HepG2 (cell line): ENCODE results near the gene EVA1A. TPM values are rescaled to one million over a fixed set of nuclear protein-coding genes. Genes with fewer than 3 reads are reported as not detected.

Experiments
- ATAC-seq: fragments of 200-7000 bp; cut with Tn5 transposase; 3 replicates; pipeline ENCODE4 v1.9.1; 2020; ENCODE audit warnings: mild to moderate bottlenecking, moderate library complexity
- BruUV-seq: library from RNA; stranded (reverse); fragments of 400-500 nt; replicated peaks from 2 replicates; lab custom pipeline; 2021; lab: Mats Ljungman, UMichigan
- CTCF ChIA-PET: fragments of 300-600 bp; formaldehyde crosslinking; extraction: SDS; loops from one replicate; lab custom pipeline; 2021; ENCODE audit warnings: low total read pairs, inconsistent platforms, low intra/inter-chr PET ratio; lab: Yijun Ruan, JAX
- POLR2A ChIA-PET: fragments of 350-600 bp; sonication (Branson Sonifier 250); formaldehyde crosslinking; loops from one replicate; lab custom pipeline; 2020; ENCODE audit warnings: antibody characterized with exemption, inconsistent platforms; lab: Yijun Ruan, JAX
- DNase-seq: peaks from one replicate; pipeline ENCODE4 v3.0.0-alpha.2; 2015; ENCODE audit warnings: low spot score
- FAIRE-seq: peaks from 3 replicates; lab custom pipeline; 2011; peaks lifted over from hg19 to GRCh38; lab: Jason Lieb, UNC
- H2AFZ ChIP-seq: one replicate; pipeline ENCODE4 v1.6.1; 2011; ENCODE audit warnings: low read length, inconsistent platforms
- H3K27ac ChIP-seq: fragments of 300-600 bp; 3 replicates; pipeline ENCODE4 v1.8.0; 2011; ENCODE audit warnings: mixed run types, mild to moderate bottlenecking, mixed read lengths, low read length, inconsistent platforms; ENCODE audit not compliant: insufficient read depth; ENCODE audit errors: extremely low read length
- H3K27me3 ChIP-seq, 2 experiments: fragments of 200-600 bp in 1 of 2; 2 replicates in 1 of 2; 3 replicates in 1 of 2; pipeline versions ENCODE4 v1.6.0 to v1.8.0; 2011; ENCODE audit warnings: low read length in 2 of 2, mild to moderate bottlenecking in 2 of 2, moderate library complexity in 2 of 2, inconsistent platforms in 1 of 2; ENCODE audit not compliant: insufficient read depth in 2 of 2, control insufficient read depth in 1 of 2
- H3K36me3 ChIP-seq, 2 experiments: fragments of 200-600 bp in 1 of 2; replicated peaks in 1 of 2; 2 replicates in 1 of 2; 3 replicates in 1 of 2; pipeline versions ENCODE4 v1.5.1 to v1.8.0; 2011; ENCODE audit warnings: low read length in 2 of 2, inconsistent platforms in 1 of 2; ENCODE audit not compliant: insufficient read depth in 2 of 2, control insufficient read depth in 1 of 2
- H3K4me1 ChIP-seq: 2 replicates; pipeline ENCODE4 v1.5.1; 2012; ENCODE audit warnings: low read length, inconsistent platforms; ENCODE audit not compliant: insufficient read depth
- H3K4me2 ChIP-seq: 2 replicates; pipeline ENCODE4 v1.6.0; 2011; ENCODE audit warnings: low read depth, low read length, inconsistent platforms
- H3K4me3 ChIP-seq, 3 experiments: fragments of 200-600 bp in 1 of 3; sonication (generic), shearing (Covaris generic) in 1 of 3; replicated peaks in 1 of 3; 2 replicates each; pipeline ENCODE4 v1.5.1; 2011 to 2016; ENCODE audit warnings: low read length in 3 of 3, inconsistent platforms in 2 of 3, low read depth in 2 of 3, mild to moderate bottlenecking in 2 of 3, control low read depth in 1 of 3, mixed read lengths in 1 of 3; ENCODE audit not compliant: insufficient read depth in 1 of 3
- H3K79me2 ChIP-seq: one replicate; pipeline ENCODE4 v1.6.1; 2011; ENCODE audit warnings: low read length, inconsistent platforms; ENCODE audit not compliant: insufficient read depth
- H3K9ac ChIP-seq: 2 replicates; pipeline ENCODE4 v1.6.0; 2011; ENCODE audit warnings: mild to moderate bottlenecking, low read depth, low read length, inconsistent platforms; ENCODE audit not compliant: insufficient read depth
- H3K9me3 ChIP-seq: 2 replicates; pipeline ENCODE4 v1.5.1; 2012; ENCODE audit warnings: mild to moderate bottlenecking, low read length
- H4K20me1 ChIP-seq: 2 replicates; pipeline ENCODE4 v1.6.0; 2011; ENCODE audit warnings: inconsistent platforms, mild to moderate bottlenecking, low read length, moderate library complexity; ENCODE audit not compliant: insufficient read depth
- ARID4A ChIP-seq: sonication (generic); formaldehyde crosslinking; IDR thresholded peaks from 2 replicates; pipeline ENCODE4 v1.5.0; 2020; ENCODE audit warnings: mild to moderate bottlenecking, missing genetic modification reagents, borderline replicate concordance
- ATF5 ChIP-seq: sonication (generic); formaldehyde crosslinking; IDR thresholded peaks from 2 replicates; pipeline ENCODE4 v1.4.0; 2020; ENCODE audit warnings: mild to moderate bottlenecking, low read depth, missing genetic modification reagents
- EP300 ChIP-seq, 3 experiments: sonication (generic) in 1 of 3; formaldehyde crosslinking in 1 of 3; IDR thresholded peaks; 2 replicates each; pipeline versions ENCODE4 v1.5.1 to v1.6.1; 2011 to 2020; ENCODE audit warnings: low read depth in 2 of 3, low read length in 2 of 3, borderline replicate concordance in 1 of 3, improper control_type of control experiment in 1 of 3, mild to moderate bottlenecking in 1 of 3, missing genetic modification reagents in 1 of 3, moderate library complexity in 1 of 3
- KLF6 ChIP-seq: IDR thresholded peaks from 2 replicates; pipeline ENCODE4 v1.8.0; 2016; ENCODE audit warnings: missing biosample characterization, missing genetic modification reagents
- LRRFIP1 ChIP-seq: sonication (generic); formaldehyde crosslinking; conservative IDR thresholded peaks from 2 replicates; pipeline ENCODE4 v1.4.0; 2020; ENCODE audit warnings: missing genetic modification reagents
- NFATC3 ChIP-seq: sonication (generic); formaldehyde crosslinking; IDR thresholded peaks from 2 replicates; pipeline ENCODE4 v1.5.1; 2020; ENCODE audit warnings: mild to moderate bottlenecking, missing genetic modification reagents
- PHB2 ChIP-seq: fragments of 450-650 bp; IDR thresholded peaks from 2 replicates; pipeline ENCODE4 v1.6.1; 2018; ENCODE audit not compliant: partially characterized antibody
- RCOR2 ChIP-seq: IDR thresholded peaks from 2 replicates; pipeline ENCODE4 v1.6.1; 2016; ENCODE audit warnings: missing biosample characterization, missing genetic modification reagents
- SRSF1 ChIP-seq: fragments of 200-400 bp; formaldehyde crosslinking; optimal IDR thresholded peaks from 2 replicates; pipeline ENCODE3; 2017; ENCODE audit warnings: mild to moderate bottlenecking, low read depth, low read length, moderate library complexity
- ZNF143 ChIP-seq: sonication (generic); formaldehyde crosslinking; IDR thresholded peaks from 2 replicates; pipeline ENCODE4 v1.4.0; 2020; ENCODE audit warnings: missing genetic modification reagents
- ZNF256 ChIP-seq: sonication (generic); formaldehyde crosslinking; conservative IDR thresholded peaks from 2 replicates; pipeline ENCODE4 v1.4.0; 2020; ENCODE audit warnings: missing genetic modification reagents
- ZNF644 ChIP-seq: IDR thresholded peaks from 2 replicates; pipeline ENCODE4 v1.6.1; 2016; ENCODE audit warnings: low read depth
- ZNF878 ChIP-seq: sonication (generic); formaldehyde crosslinking; IDR thresholded peaks from 2 replicates; pipeline ENCODE4 v1.8.1; 2023; ENCODE audit warnings: mild to moderate bottlenecking, missing genetic modification reagents, moderate library complexity
- whole genome bisulfite sequencing: methylation state at CpG from one replicate; pipeline ENCODE4 v1.1.6; 2017; ENCODE audit warnings: low lambda C conversion rate; 5-methylcytosine and 5-hydroxymethylcytosine counted together
- in situ Hi-C: cut with HindIII; loops from 2 replicates; pipeline ENCODE4 v1.10.0; 2017; ENCODE audit warnings: low pct_unique_long_range_greater_than_20kb; ENCODE audit not compliant: extremely low pct_ligation_motif_present
- intact Hi-C: fragments of 100-400 bp; cut with micrococcal nuclease; formaldehyde crosslinking; loops from one replicate; pipeline ENCODE4 v1.10.0; 2022; ENCODE audit not compliant: unreplicated experiment
- polyA plus RNA-seq, 8 experiments: library from polyadenylated mRNA; depleted of rRNA in 3 of 8; stranded (reverse) in 7 of 8; unstranded in 1 of 8; fragments of >200 nt; fragmentation: Illumina TruSeq in 4 of 8; extraction: Trizol in 4 of 8; gene quantifications; 2 replicates each; pipeline versions ENCODE4 v1.2.1 to v1.2.3, GENCODE V29; 2011 to 2016; ENCODE audit warnings: low read depth in 4 of 8, missing spikeins in 1 of 8, mixed read lengths in 1 of 8; ENCODE audit not compliant: insufficient read depth in 1 of 8
- total RNA-seq, 5 experiments: library from RNA; depleted of rRNA; stranded (reverse); fragments of >200 nt; fragmentation: Illumina TruSeq; extraction: Trizol; gene quantifications; 2 replicates each; pipeline ENCODE4 v1.2.3, GENCODE V29; 2016; ENCODE audit warnings: low read depth in 1 of 5

EVA1A gene
- total and polyA plus RNA-seq, 2 of the 13 experiments (the other 11 are each of a cell fraction or from before 2014, with no cell fraction given): 57.5 to 57.8 TPM

GRCh38 chr2:75522543-75523312, 38.0 kb downstream of the EVA1A start (continued):
- TF ChIP-seq RCOR2 (CRISPR knock-in tag): peak; percentile 99

- POLR2A ChIA-PET: interaction anchor here (0.6 to 7.8 kb wide), 7 partner anchors 16 to 55 kb away, joined by 3 to 118 read pairs (median 7); partner anchors contain the start of gene EVA1A
- FAIRE-seq: no peak
- no peak for TF ChIP-seq LRRFIP1 (CRISPR knock-in tag)
- peak; percentile 85 for TF ChIP-seq KLF6 (CRISPR knock-in tag)
- TF ChIP-seq EP300 (IDR thresholded peaks at IDR 0.05; ENCODE audit: low read depth in 2 of 2, low read length in 2 of 2): peak; percentile 99 to 100
- peak; percentile 97 for TF ChIP-seq EP300 (CRISPR knock-in tag; IDR thresholded peaks at IDR 0.05; ENCODE audit: borderline replicate concordance)
- peak; percentile 77; the same call in 1 of the 2 replicates for TF ChIP-seq ZNF644 (CRISPR knock-in tag)
- TF ChIP-seq SRSF1: no peak
- TF ChIP-seq NFATC3 (CRISPR knock-in tag): no peak
- no peak for TF ChIP-seq ZNF143 (CRISPR knock-in tag)
- TF ChIP-seq ARID4A (CRISPR knock-in tag): no peak
- no peak for TF ChIP-seq PHB2
- TF ChIP-seq ZNF878 (CRISPR knock-in tag): no peak
- TF ChIP-seq ZNF256 (CRISPR knock-in tag): no peak
- TF ChIP-seq ATF5 (CRISPR knock-in tag): no peak
Observed at GRCh38 chr2:75521225-75521872, 39.4 kb downstream of the EVA1A start.

More at GRCh38 chr2:75521225-75521872, 39.4 kb downstream of the EVA1A start:
- Histone ChIP-seq H3K4me2 (peak overlapping the region; percentile 77), H3K36me3 (peaks cover 21 to 47% of the 10 kb centered on the region in 2 experiments), H3K27me3 (no peaks in the 10 kb centered on the region), H3K4me3 (peak overlapping the region in 1 of 3 experiments; percentile 38; a peak in 1 of 6 replicates), H4K20me1 (no peaks in the 10 kb centered on the region), H3K9me3 (no peaks in the 10 kb centered on the region), H3K27ac (peak overlapping the region; percentile 92), H2AFZ (no peak overlapping the region), H3K9ac (peak overlapping the region; percentile 67), H3K79me2 (peaks cover 66% of the 10 kb centered on the region), H3K4me1 (peaks cover 100% of the 10 kb centered on the region)
- intact Hi-C loops: no loop called here
- ATAC-seq: peak; percentile 30
- WGBS: under 1% methylated on average over 3 of the region's 3 CpGs
- CTCF ChIA-PET: no interaction called here
- BruUV-seq: no TSS peak
- DNase-seq: peak; percentile 98
- in situ Hi-C loops: no loop called here
